PC-3 (cell line): ENCODE measurements around the gene ZNF423. TPM values are rescaled to one million over a fixed set of nuclear protein-coding genes. Genes with fewer than 3 reads are reported as not detected.

Experiments
- ATAC-seq: fragments of 200-7000 bp; cut with Tn5 transposase; 2 replicates; pipeline ENCODE4 v1.9.1; 2020; ENCODE audit warnings: mild to moderate bottlenecking, moderate library complexity
- BruUV-seq: library from RNA; stranded (reverse); fragments of 400-500 nt; replicated peaks from 2 replicates; lab custom pipeline; 2021; lab: Mats Ljungman, UMichigan
- CTCF ChIA-PET: fragments of 300-600 bp; sonication (Branson Sonifier 250); formaldehyde crosslinking; loops from one replicate; lab custom pipeline; 2022; ENCODE audit warnings: antibody characterized with exemption; lab: Charles Lee
- POLR2A ChIA-PET: fragments of 300-600 bp; sonication (Branson Sonifier 250); formaldehyde crosslinking; loops from one replicate; lab custom pipeline; 2022; ENCODE audit warnings: antibody characterized with exemption; ENCODE audit not compliant: unreplicated experiment; lab: Charles Lee
- DNase-seq: peaks from one replicate; pipeline ENCODE4 v3.0.0-alpha.2; 2015
- H2AFZ ChIP-seq: fragments of 300-600 bp; sonication (generic); 2 replicates; pipeline ENCODE4 v1.6.0; 2016; ENCODE audit warnings: antibody characterized with exemption, low read length
- H3F3A ChIP-seq: fragments of 300-600 bp; sonication (generic); one replicate; pipeline ENCODE4 v1.6.0; 2017; ENCODE audit warnings: antibody characterized with exemption, low read length, control low read depth, mild to moderate bottlenecking; ENCODE audit not compliant: unreplicated experiment
- H3K27ac ChIP-seq: fragments of 300-600 bp; sonication (generic); 2 replicates; pipeline ENCODE4 v1.5.1; 2016; ENCODE audit warnings: mild to moderate bottlenecking, low read length
- H3K27me3 ChIP-seq: fragments of 300-600 bp; sonication (generic); 2 replicates; pipeline ENCODE4 v1.6.1; 2016; ENCODE audit warnings: low read length, mixed read lengths
- H3K36me3 ChIP-seq: fragments of 300-600 bp; sonication (generic); 2 replicates; pipeline ENCODE4 v1.6.1; 2016; ENCODE audit warnings: low read depth, mixed run types, low read length, mixed read lengths
- H3K4me1 ChIP-seq: fragments of 300-600 bp; sonication (generic); 2 replicates; pipeline ENCODE4 v1.5.1; 2016; ENCODE audit warnings: low read length; ENCODE audit not compliant: insufficient read depth
- H3K4me2 ChIP-seq: fragments of 300-600 bp; sonication (generic); 2 replicates; pipeline ENCODE4 v1.6.0; 2016; ENCODE audit warnings: low read length
- H3K4me3 ChIP-seq: fragments of 300-600 bp; sonication (generic); 2 replicates; pipeline ENCODE4 v1.5.1; 2016; ENCODE audit warnings: mild to moderate bottlenecking, low read length, mixed read lengths
- H3K79me2 ChIP-seq: fragments of 300-600 bp; sonication (generic); 2 replicates; pipeline ENCODE4 v1.6.1; 2017; ENCODE audit warnings: low read length, mixed read lengths
- H3K9ac ChIP-seq: fragments of 300-600 bp; sonication (generic); 2 replicates; pipeline ENCODE4 v1.6.0; 2016; ENCODE audit warnings: mild to moderate bottlenecking, low read length
- H3K9me2 ChIP-seq: fragments of 300-600 bp; sonication (generic); replicated peaks from 2 replicates; pipeline ENCODE4 v1.6.1; 2016; ENCODE audit warnings: mixed run types, low read length, mixed read lengths
- H3K9me3 ChIP-seq: fragments of 300-600 bp; sonication (generic); 2 replicates; pipeline ENCODE4 v1.6.1; 2016; ENCODE audit warnings: low read length, mixed read lengths
- H4K20me1 ChIP-seq: fragments of 300-600 bp; sonication (generic); 2 replicates; pipeline ENCODE4 v1.6.1; 2016; ENCODE audit warnings: low read length, mixed read lengths
- CTCF ChIP-seq: fragments of 300-600 bp; sonication (generic); conservative IDR thresholded peaks from 2 replicates; pipeline ENCODE4 v1.5.1; 2017; ENCODE audit warnings: antibody characterized with exemption, low read depth, mild to moderate bottlenecking, low read length
- EZH2 ChIP-seq: fragments of 300-600 bp; sonication (generic); IDR thresholded peaks from one replicate; pipeline ENCODE4 v1.6.1; 2017; ENCODE audit warnings: antibody characterized with exemption, mild to moderate bottlenecking, low read length; ENCODE audit not compliant: unreplicated experiment
- EZH2phosphoT487 ChIP-seq: fragments of 300-600 bp; sonication (generic); IDR thresholded peaks from 2 replicates; pipeline ENCODE4 v1.6.1; 2018; ENCODE audit warnings: mild to moderate bottlenecking, antibody characterized with exemption, low read length, borderline replicate concordance
- intact Hi-C: fragments of 100-400 bp; cut with micrococcal nuclease; formaldehyde crosslinking; loops from 2 replicates; pipeline ENCODE4 v1.9.0; 2023
- total RNA-seq: library from RNA; depleted of rRNA; stranded (reverse); fragments of >200 nt; gene quantifications from 2 replicates; pipeline ENCODE4 v1.2.3, GENCODE V29; 2014

Gene ZNF423
- total RNA-seq, 1 experiment from 2014 or later = not detected

- H3K4me3 ChIP-seq = no peak overlapping the region
- no peak overlapping the region for H2AFZ ChIP-seq
- H3K36me3 ChIP-seq = no peaks in the 10 kb centered on the region
- TF ChIP-seq EZH2 = no peak
- TF ChIP-seq EZH2phosphoT487 = no peak
- TF ChIP-seq CTCF = no peak
- H3K4me1 ChIP-seq = no peaks in the 10 kb centered on the region
- ATAC-seq = no peak
- CTCF ChIA-PET = no interaction called here
- no peak overlapping the region for H3K27ac ChIP-seq
- no TSS peak for BruUV-seq
- no peaks in the 10 kb centered on the region for H3K9me3 ChIP-seq
- no peaks in the 10 kb centered on the region for H3F3A ChIP-seq
- H3K27me3 ChIP-seq = peaks cover 65% of the 10 kb centered on the region
- H3K79me2 ChIP-seq = no peaks in the 10 kb centered on the region
- no peak overlapping the region for H3K9ac ChIP-seq
- H3K9me2 ChIP-seq = no peaks in the 10 kb centered on the region
- POLR2A ChIA-PET = no interaction called here
- intact Hi-C loops = no loop called here
- no peak for DNase-seq
- no peak overlapping the region for H3K4me2 ChIP-seq
- no peaks in the 10 kb centered on the region for H4K20me1 ChIP-seq
These were observed 6.2 kb downstream of the ZNF423 start for GRCh38 chr16:49849754-49850108.

GRCh38 chr16:49849037-49849753 lies 6.7 kb downstream of the ZNF423 start:
- Histone ChIP-seq H2AFZ (no peak overlapping the region), H3K4me3 (no peak overlapping the region), H3K27me3 (peaks cover 59% of the 10 kb centered on the region), H4K20me1 (no peaks in the 10 kb centered on the region), H3K4me2 (no peak overlapping the region), H3K36me3 (no peaks in the 10 kb centered on the region), H3K4me1 (no peaks in the 10 kb centered on the region), H3K79me2 (no peaks in the 10 kb centered on the region), H3K27ac (no peak overlapping the region), H3F3A (no peaks in the 10 kb centered on the region), H3K9me3 (no peaks in the 10 kb centered on the region), H3K9ac (no peak overlapping the region), H3K9me2 (no peaks in the 10 kb centered on the region)
- no peak for DNase-seq
- intact Hi-C loops = no loop called here
- BruUV-seq = no TSS peak
- no peak for ATAC-seq
- ChIA-PET CTCF (no interaction called here), POLR2A (no interaction called here)
- TF ChIP-seq EZH2phosphoT487 (no peak), EZH2 (no peak), CTCF (no peak)

- TF ChIP-seq EZH2 (no peak), EZH2phosphoT487 (no peak), CTCF (no peak)
- Histone ChIP-seq H3K79me2 (no peaks in the 10 kb centered on the region), H3K9me2 (no peaks in the 10 kb centered on the region), H3K27me3 (peaks cover 53% of the 10 kb centered on the region), H3K9me3 (no peaks in the 10 kb centered on the region), H3K4me1 (no peaks in the 10 kb centered on the region), H3K27ac (no peak overlapping the region), H3K4me2 (no peak overlapping the region), H3F3A (no peaks in the 10 kb centered on the region), H2AFZ (no peak overlapping the region), H3K36me3 (no peaks in the 10 kb centered on the region), H3K4me3 (no peak overlapping the region), H3K9ac (no peak overlapping the region), H4K20me1 (no peaks in the 10 kb centered on the region)
- no TSS peak for BruUV-seq
- ATAC-seq (no peak), DNase-seq (no peak)
- ChIA-PET CTCF (no interaction called here), POLR2A (no interaction called here)
- intact Hi-C loops = no loop called here
These were observed 7.4 kb downstream of the ZNF423 start for GRCh38 chr16:49848530-49848929.
